ENCODE data around the gene CCSER2.

CCSER2 gene

GRCh38 chr10:84348447-84348846 lies 20.1 kb downstream of the CCSER2 start:
- Mint-ChIP-seq H3K9me3 (no peaks in the 10 kb centered on the region), H3K4me1 (ENCODE audit: low read depth) (peaks cover 31% of the 10 kb centered on the region), H3K36me3 (ENCODE audit: low read depth) (peaks cover 11% of the 10 kb centered on the region), H3K27ac (no peak overlapping the region), H3K4me3 (no peak overlapping the region), H3K27me3 (ENCODE audit: low read depth) (no peaks in the 10 kb centered on the region)

DNA sequence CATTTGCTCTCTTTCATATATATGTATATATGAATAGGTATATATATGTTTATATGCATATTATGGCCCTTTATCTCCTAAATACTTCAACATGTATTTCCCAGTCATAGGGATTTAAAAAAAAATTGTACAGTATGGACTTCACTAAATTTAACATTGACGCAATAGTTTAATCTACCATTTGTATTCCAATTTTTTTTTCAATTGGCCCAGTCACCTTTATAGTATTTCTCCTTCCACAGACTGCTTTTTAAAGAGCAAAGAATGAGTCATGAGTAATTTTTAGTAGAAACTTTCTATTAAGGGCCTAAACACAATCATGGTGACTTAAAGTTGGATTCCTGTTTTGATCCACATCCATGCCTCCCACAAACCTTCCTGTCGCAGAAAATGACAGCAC lies 20.5 kb downstream of the CCSER2 start:
- Mint-ChIP-seq H3K9me3 (no peaks in the 10 kb centered on the region), H3K4me3 (no peak overlapping the region), H3K36me3 (ENCODE audit: low read depth) (peaks cover 11% of the 10 kb centered on the region)

GRCh38 chr10:84352251-84352842 lies 24.0 kb downstream of the CCSER2 start:
- peaks cover 4% of the 10 kb centered on the region for H3K36me3 Mint-ChIP-seq (ENCODE audit: low read depth)
- H3K4me1 Mint-ChIP-seq (ENCODE audit: low read depth), result peaks cover 38% of the 10 kb centered on the region
- no peaks in the 10 kb centered on the region for H3K27me3 Mint-ChIP-seq (ENCODE audit: low read depth)
- H3K27ac Mint-ChIP-seq, result no peak overlapping the region
- H3K9me3 Mint-ChIP-seq, result no peaks in the 10 kb centered on the region
- no peak overlapping the region for H3K4me3 Mint-ChIP-seq

More for the DNA sequence above, 20.5 kb downstream of the CCSER2 start:
- Mint-ChIP-seq H3K27me3 (ENCODE audit: low read depth) (no peaks in the 10 kb centered on the region), H3K4me1 (ENCODE audit: low read depth) (peaks cover 30% of the 10 kb centered on the region), H3K27ac (no peak overlapping the region)

GRCh38 chr10:84353052-84353803 lies 24.8 kb downstream of the CCSER2 start:
- Mint-ChIP-seq H3K27ac (no peak overlapping the region), H3K4me3 (no peak overlapping the region), H3K27me3 (ENCODE audit: low read depth) (no peaks in the 10 kb centered on the region), H3K36me3 (ENCODE audit: low read depth) (peaks cover 4% of the 10 kb centered on the region), H3K4me1 (ENCODE audit: low read depth) (peaks cover 40% of the 10 kb centered on the region), H3K9me3 (no peaks in the 10 kb centered on the region)

DNA sequence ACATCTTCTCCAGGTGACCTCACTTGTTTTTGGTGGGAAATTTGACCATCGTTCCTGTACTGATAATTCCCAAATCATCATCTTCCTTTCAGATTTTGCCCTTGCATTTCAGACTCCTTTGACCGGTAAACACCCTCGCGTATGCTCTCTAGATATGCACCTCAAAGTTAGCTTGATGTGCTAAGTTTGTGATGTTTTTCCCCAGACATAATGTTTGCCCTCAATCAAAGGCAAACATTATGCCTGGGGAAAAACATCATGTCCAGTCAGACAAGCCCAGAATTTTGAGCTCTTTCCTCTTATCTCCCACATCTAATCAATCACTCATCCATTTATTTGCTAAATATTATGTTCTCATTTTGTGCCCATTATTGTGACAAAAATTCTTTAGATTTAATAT lies 26.2 kb downstream of the CCSER2 start:
- Mint-ChIP-seq H3K4me3 (no peak overlapping the region), H3K36me3 (ENCODE audit: low read depth) (peaks cover 4% of the 10 kb centered on the region), H3K9me3 (no peaks in the 10 kb centered on the region), H3K4me1 (ENCODE audit: low read depth) (peaks cover 42% of the 10 kb centered on the region), H3K27ac (no peak overlapping the region), H3K27me3 (ENCODE audit: low read depth) (no peaks in the 10 kb centered on the region)

DNA sequence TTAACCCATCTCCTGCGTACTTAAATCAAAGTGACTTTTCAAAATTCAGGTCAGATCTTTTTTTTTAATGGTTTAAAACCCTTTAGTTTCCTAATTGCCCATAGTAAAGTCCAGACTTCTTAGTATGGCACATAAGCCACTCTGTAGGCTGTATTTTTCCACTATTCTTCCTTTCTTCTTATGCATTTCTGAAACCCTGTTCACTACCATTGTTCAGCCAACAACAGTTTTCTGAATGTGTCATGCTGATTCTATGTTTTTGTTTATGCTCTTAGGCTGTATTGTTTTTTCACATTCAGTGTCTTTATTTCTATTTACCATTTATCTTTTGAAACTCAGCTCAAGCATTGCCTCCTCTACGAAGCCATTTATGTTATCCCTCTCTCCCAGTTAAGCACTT lies 26.7 kb downstream of the CCSER2 start:
- Mint-ChIP-seq H3K4me1 (ENCODE audit: low read depth) (peaks cover 42% of the 10 kb centered on the region), H3K27me3 (ENCODE audit: low read depth) (no peaks in the 10 kb centered on the region), H3K36me3 (ENCODE audit: low read depth) (peaks cover 4% of the 10 kb centered on the region), H3K9me3 (no peaks in the 10 kb centered on the region), H3K27ac (no peak overlapping the region), H3K4me3 (no peak overlapping the region)

DNA sequence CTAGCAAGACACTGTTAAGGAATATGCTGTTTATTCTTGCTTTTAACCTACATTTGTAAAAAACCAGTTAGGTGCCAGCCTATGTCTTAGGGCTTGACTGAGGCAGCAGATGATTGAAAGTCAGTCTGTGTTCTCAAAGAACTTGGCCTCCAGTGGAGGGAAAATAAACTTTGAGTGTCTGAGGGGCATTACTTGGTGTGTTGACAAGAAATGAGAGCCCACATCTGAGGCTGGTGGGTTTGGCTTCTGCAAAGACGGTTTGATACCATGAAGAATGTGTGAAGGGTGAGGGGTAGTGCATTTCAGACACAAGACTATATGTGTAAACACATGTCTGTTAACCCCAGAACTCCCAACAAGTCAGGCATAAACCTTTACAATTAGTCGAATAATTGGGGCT lies 28.5 kb downstream of the CCSER2 start:
- Mint-ChIP-seq H3K4me3 (no peak overlapping the region), H3K36me3 (ENCODE audit: low read depth) (peaks cover 8% of the 10 kb centered on the region), H3K4me1 (ENCODE audit: low read depth) (peaks cover 51% of the 10 kb centered on the region), H3K27ac (no peak overlapping the region), H3K27me3 (ENCODE audit: low read depth) (no peaks in the 10 kb centered on the region), H3K9me3 (no peaks in the 10 kb centered on the region)

DNA sequence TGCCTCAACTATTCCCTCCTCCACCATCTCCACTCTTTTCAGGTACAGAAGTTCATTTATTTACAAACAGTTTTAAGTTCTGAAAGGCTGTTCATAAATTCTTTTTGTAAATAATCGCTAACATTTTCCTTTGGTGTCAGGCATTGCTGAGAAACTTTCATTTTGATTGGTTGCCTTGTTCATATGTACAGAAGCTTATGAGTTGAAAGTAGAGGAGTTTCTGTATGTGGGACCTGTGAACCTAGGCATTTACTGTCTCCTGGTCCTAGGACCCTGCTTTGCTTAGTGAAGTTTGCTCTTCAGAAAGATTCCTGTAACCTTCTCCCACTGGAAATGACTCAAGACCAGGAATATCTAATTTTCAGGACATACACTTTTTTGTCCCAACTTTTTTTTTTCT lies 30.4 kb downstream of the CCSER2 start:
- H3K36me3 Mint-ChIP-seq (ENCODE audit: low read depth), result peaks cover 15% of the 10 kb centered on the region
- H3K27me3 Mint-ChIP-seq (ENCODE audit: low read depth), result no peaks in the 10 kb centered on the region
- no peak overlapping the region for H3K27ac Mint-ChIP-seq
- no peak overlapping the region for H3K4me3 Mint-ChIP-seq
- no peaks in the 10 kb centered on the region for H3K9me3 Mint-ChIP-seq
- H3K4me1 Mint-ChIP-seq (ENCODE audit: low read depth), result peaks cover 50% of the 10 kb centered on the region

DNA sequence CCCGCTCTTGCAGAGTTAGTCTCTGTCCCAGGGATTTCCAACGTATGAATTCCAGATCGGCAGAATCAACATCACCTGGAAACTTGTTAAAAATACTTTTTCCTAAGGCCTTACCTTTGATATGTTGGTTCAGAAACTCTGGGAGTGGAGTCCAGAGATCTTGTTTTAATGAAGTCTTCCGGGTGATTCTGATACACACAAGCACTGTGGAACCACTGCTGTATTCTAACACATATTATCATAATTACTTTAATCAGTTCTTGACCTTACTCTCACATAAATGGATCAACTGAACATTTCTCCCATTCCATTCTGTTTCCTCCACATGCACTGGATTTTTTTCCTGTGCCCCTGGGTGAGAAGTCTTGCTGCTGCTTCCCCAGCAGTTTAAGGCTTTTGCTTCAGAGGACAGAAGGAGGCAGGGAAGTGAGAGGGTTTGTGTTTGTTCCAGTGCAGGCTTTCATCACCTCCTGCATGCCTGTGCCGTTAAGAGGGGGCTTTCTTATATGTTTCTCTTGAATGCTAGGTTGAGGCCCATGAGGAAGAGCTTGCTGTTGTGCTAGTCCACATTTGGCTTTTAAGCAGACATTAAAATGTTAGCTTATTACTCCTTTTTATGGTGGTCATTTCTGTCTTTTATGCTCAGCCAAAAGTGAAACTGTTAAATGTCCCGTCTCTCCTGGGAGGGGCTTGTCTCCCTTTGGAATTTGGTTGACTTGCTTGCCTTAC lies 32.4 kb downstream of the CCSER2 start:
- Mint-ChIP-seq H3K27ac (no peak overlapping the region), H3K9me3 (no peaks in the 10 kb centered on the region), H3K4me1 (ENCODE audit: low read depth) (peaks cover 39% of the 10 kb centered on the region), H3K27me3 (ENCODE audit: low read depth) (no peaks in the 10 kb centered on the region), H3K4me3 (no peak overlapping the region), H3K36me3 (ENCODE audit: low read depth) (peaks cover 11% of the 10 kb centered on the region)

GRCh38 chr10:84365335-84365881 lies 37.0 kb downstream of the CCSER2 start:
- H3K9me3 Mint-ChIP-seq, result no peaks in the 10 kb centered on the region
- H3K36me3 Mint-ChIP-seq (ENCODE audit: low read depth), result peaks cover 14% of the 10 kb centered on the region
- H3K4me3 Mint-ChIP-seq, result no peak overlapping the region
- peaks cover 27% of the 10 kb centered on the region for H3K4me1 Mint-ChIP-seq (ENCODE audit: low read depth)
- no peak overlapping the region for H3K27ac Mint-ChIP-seq
- no peaks in the 10 kb centered on the region for H3K27me3 Mint-ChIP-seq (ENCODE audit: low read depth)

- Mint-ChIP-seq H3K27ac (no peak overlapping the region), H3K36me3 (ENCODE audit: low read depth) (peaks cover 11% of the 10 kb centered on the region)
These were observed 37.7 kb downstream of the CCSER2 start for GRCh38 chr10:84366041-84366440.

GRCh38 chr10:84367256-84367655 lies 38.9 kb downstream of the CCSER2 start:
- Mint-ChIP-seq H3K4me1 (ENCODE audit: low read depth) (peaks cover 21% of the 10 kb centered on the region), H3K4me3 (no peak overlapping the region), H3K27me3 (ENCODE audit: low read depth) (no peaks in the 10 kb centered on the region), H3K36me3 (ENCODE audit: low read depth) (peaks cover 20% of the 10 kb centered on the region), H3K9me3 (no peaks in the 10 kb centered on the region), H3K27ac (no peak overlapping the region)

More at GRCh38 chr10:84366041-84366440, 37.7 kb downstream of the CCSER2 start:
- Mint-ChIP-seq H3K4me1 (ENCODE audit: low read depth) (peaks cover 22% of the 10 kb centered on the region), H3K27me3 (ENCODE audit: low read depth) (no peaks in the 10 kb centered on the region), H3K9me3 (no peaks in the 10 kb centered on the region), H3K4me3 (no peak overlapping the region)

DNA sequence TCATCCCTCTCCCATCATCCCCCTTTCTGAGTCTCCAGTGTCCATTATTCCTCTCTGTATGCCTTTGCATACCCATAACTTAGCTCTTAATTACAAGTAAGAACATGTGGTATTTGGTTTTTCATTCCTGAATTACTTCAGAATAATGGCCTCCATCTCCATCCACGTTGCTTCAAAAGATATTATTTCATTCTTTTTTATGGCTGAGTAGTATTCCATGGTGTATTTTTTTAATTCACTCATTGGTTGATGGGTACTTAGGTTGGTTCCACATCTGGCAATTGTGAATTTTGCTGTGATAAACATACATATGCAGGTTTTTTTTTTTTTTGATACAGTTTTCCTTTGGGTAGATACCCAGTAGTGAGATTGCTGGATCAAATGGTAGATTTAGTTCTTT lies 40.4 kb downstream of the CCSER2 start:
- Mint-ChIP-seq H3K27ac (no peak overlapping the region), H3K36me3 (ENCODE audit: low read depth) (peaks cover 20% of the 10 kb centered on the region), H3K27me3 (ENCODE audit: low read depth) (no peaks in the 10 kb centered on the region), H3K4me1 (ENCODE audit: low read depth) (peaks cover 19% of the 10 kb centered on the region), H3K9me3 (no peaks in the 10 kb centered on the region), H3K4me3 (no peak overlapping the region)

GRCh38 chr10:84370283-84370682 lies 41.9 kb downstream of the CCSER2 start:
- Mint-ChIP-seq H3K4me1 (ENCODE audit: low read depth) (peaks cover 29% of the 10 kb centered on the region), H3K27me3 (ENCODE audit: low read depth) (no peaks in the 10 kb centered on the region), H3K36me3 (ENCODE audit: low read depth) (peaks cover 27% of the 10 kb centered on the region), H3K9me3 (no peaks in the 10 kb centered on the region), H3K4me3 (no peak overlapping the region), H3K27ac (no peak overlapping the region)

DNA sequence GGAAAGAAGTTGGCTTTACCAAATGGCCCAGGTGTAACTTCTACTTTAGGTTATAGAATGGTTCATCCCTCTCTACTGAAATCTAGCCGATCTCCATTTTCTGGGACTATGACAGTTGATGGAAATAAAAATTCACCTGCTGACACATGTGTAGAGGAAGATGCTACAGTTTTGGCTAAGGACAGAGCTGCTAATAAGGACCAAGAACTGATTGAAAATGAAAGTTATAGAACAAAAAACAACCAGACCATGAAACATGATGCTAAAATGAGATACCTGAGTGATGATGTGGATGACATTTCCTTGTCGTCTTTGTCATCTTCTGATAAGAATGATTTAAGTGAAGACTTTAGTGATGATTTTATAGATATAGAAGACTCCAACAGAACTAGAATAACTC lies 43.6 kb downstream of the CCSER2 start:
- Mint-ChIP-seq H3K4me1 (ENCODE audit: low read depth) (peaks cover 34% of the 10 kb centered on the region), H3K9me3 (no peaks in the 10 kb centered on the region), H3K36me3 (ENCODE audit: low read depth) (peaks cover 28% of the 10 kb centered on the region), H3K27me3 (ENCODE audit: low read depth) (no peaks in the 10 kb centered on the region), H3K4me3 (no peak overlapping the region), H3K27ac (no peak overlapping the region)
